Measurements from ENCODE around the gene GRIP1.
"Not testable (repeated sequence)": the region's sequence is repeated elsewhere in the genome, so short reads cannot be mapped to it uniquely, and the experiment has no call there.

Gene GRIP1

DNA sequence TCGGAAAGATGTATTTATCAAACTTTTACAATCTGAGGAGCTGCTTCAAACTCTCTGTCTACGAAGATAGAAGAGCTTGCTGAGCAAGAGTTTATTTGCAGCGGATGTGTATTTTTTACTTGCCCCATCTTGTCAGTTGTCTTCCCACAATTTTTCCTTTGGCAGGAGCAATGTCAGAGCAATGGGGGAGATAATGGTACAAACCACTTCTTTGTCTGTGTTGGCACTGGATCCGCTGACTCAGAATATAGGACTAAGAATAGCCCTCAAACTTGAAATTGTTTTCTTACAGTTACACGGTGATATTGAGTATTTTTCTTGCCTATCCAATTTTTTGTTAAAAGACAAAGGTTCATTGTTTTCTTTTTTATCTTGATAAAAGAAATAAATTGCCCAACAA, 348.9 kb downstream of the GRIP1 start:
- DNase-seq (ENCODE audit: low read depth in 2 of 2): no peak

DNA sequence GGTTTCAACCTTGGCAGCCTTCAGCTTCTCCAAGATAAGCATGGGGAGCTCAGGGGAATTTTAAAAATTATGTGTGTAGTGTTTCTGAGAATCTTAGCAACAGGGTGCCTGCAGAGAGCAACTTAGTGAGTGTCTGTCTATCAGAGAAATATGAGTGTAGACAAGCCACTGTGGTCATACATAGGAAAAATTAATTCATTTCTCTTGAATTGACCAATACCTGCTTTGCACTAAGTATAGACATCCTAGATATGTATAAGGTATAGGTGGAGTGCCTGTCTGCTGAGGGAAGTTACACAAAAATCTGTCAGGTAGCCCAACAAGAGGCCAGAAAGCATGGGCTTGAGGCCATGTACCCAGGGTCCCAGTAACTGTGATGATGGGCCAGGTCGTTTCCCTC, 355.9 kb downstream of the GRIP1 start:
- DNase-seq (ENCODE audit: low read depth in 2 of 2): no peak

DNA sequence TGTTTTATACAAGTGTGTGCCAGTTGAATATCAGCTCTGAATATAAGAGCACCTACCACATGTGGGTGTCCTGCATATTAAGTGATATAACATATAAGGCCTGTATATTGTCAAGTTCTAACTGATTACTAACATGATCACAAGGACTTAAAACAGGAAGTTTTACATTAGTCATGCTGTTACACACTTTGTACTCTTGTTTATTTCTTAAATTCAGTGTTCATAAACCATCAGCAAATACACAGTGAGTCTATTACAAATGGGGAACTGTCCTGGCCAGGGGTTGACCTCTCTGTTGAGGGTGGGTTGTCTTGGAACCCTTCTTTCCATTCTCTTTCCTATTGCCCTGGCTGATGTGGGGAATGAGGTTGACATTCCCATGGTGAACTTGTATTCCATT, 357.4 kb downstream of the GRIP1 start:
- DNase-seq (ENCODE audit: low read depth in 2 of 2): no peak

DNA sequence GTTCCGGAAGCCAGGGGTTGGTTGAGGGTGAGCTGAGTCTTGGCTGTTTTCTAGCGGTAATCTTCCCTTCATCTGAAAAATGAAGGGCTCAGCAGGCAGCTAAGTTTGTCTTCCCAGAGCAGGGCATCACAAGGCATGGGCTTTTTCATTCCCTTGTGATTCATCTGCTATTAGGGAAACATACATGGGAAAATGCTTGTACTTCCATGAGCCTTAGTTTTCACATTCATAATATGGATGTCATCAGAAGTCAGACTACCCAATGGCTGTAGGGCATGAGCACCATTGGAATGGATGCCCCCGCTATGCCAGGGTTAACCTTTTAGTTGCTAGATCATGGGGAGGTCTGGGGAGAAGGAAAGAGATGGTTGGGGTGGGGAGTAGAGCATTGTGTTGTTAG, 357.9 kb downstream of the GRIP1 start:
- DNase-seq (ENCODE audit: low read depth in 2 of 2): no peak

DNA sequence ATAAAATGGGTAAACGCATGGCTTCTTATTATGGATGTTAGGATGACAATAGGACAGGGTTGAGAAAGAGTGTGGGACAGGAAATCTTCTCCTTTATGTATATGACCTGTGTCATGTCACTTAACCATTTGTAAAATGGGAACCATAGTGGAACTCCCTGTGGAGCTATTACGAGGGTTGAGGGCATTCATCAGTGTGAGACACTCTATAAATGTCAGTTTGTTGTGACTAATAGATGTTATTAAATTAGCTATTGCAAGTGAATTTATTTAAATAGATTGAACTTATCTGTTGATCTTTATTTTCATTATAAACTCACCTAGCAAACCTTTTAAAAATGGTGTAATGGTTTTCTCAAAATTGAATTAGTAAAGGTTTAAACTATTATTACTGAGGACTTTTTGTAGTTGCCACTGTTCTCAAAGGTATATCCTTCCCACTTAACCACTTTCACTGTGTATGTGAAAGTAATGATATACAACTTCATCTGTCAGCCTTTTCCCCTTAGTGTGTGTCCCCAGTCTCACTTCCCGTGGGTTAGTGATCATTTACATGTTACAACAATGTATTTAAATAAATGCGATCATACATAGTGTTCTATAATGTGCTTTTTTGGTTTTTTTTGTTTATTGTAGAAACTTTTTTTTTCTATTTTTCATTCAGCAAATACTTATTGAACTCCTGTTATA, 359.5 kb downstream of the GRIP1 start:
- no peak for DNase-seq (ENCODE audit: low read depth in 2 of 2)

DNA sequence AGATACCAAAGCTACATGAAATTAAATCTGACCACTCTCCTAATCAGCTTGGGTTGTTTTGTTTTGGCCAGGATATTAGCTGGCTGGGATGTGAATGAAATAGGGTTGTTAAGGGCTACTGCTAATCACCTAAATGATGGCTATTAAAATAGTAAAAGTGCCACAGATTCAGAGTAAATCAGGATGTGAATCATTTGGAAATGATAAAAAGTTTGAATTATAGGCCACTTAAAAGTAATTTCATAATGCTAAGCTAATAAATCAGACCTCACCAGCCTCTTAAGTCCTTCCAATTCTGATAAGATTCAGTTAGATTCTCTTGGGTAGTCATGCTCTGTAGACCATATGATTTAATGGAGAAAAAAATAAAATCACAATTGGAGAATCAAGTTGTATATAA, 364.6 kb downstream of the GRIP1 start:
- DNase-seq (ENCODE audit: low read depth in 2 of 2): no peak

DNA sequence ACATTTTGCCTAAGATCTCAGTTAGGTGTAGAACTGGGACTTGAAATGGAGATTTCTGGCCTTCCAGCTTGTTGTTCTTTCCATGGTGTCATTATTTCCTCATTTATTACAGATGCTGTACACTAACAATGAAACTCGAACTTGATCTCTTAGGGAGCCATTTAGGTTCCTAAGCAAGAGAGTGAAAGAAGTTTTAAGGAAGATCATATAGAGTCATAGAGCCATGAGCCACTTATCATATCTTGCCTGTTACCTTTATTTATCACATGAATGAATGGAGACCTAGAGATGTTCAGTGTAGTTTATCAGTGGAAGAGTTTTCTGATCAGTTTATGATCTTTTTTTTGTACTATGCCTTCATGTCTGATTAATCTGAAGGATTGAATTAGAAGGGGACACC, 366.7 kb downstream of the GRIP1 start:
- no peak for DNase-seq (ENCODE audit: low read depth in 2 of 2)

DNA sequence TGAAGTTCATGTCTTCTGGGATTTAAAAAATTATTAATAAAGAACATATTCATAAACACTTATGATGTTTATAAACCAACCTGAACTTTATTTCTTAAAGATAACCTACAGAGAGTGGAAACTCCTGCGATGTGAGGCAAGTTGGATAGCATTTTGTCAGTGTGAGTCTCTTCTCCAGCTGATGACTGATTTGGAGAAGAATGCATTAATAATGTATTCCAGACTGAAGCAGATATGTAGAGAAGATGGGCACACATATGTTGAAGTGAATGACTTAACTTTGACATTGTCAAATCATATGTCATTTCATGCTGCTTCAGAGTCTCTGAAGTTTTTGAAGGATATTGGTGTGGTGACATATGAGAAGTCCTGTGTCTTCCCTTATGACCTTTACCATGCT, 369.3 kb downstream of the GRIP1 start:
- no peak for DNase-seq (ENCODE audit: low read depth in 2 of 2)

DNA sequence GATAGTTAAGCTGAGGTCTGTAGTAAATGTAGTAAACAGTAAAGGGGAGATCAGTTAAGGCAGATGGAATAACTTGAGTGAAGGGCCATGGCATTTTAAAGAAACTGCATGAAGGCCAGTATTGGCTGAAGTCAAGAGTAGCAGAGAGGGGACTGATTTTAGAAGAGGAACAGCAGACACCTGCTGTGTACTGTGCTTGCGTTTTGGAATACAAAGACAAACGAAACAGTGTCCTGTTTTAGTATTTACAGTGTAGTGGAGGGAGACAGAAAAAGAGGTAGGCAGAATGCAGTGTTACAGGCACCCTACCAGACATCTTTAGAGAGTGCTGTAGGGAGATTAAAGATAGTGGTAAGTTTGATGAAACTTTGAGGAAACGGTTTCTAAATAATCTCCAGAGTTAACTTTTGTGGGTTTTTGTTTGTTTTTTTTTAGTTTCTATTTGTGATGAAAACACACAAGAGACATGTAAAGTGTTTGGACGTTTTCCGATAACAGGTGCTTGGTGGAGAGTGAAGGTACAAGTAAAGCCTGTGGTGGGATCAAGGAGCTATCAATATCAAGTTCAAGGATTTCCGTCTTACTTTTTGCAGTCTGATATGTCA, 374.5 kb downstream of the GRIP1 start:
- DNase-seq (ENCODE audit: low read depth in 2 of 2): no peak

DNA sequence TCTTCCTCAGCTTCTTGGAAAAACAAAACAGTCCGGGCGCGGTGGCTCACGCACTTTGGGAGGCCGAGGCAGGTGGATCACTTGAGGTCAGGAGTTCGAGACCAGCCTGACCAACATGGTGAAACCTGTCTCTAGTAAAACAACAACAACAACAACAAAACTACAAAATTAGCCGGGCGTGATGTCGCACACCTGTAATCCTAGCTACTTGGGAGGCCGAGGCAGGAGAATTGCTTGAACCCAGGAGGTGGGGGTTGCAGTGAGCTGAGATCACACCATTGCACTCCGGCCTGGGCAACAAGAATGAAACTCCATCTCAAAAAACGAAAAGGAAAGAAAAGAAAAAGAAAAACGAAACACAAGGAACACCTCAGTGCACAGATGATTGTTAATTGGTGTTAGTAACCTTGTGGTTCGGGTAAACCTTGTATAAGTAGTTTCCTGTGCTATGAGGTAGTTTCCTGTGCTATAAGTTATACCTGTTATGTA, 375.5 kb downstream of the GRIP1 start:
- not testable (repeated sequence) for DNase-seq (ENCODE audit: low read depth in 2 of 2)

DNA sequence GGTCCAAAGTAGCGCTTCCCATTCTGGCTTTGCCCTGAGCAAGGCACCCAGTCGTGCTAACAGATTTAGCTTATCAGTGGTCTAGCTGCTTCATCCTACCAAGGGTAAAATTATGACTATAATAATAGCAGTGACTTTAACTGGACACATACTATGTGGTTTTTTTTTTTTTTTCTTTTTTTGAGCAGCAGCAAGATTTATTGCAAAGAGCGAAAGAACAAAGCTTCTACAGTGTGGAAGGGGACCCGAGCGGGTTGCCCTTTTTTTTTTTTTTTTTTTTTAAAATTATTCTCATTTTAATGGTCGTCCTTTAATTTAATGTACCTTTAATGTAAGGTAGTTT, 376.1 kb downstream of the GRIP1 start:
- DNase-seq (ENCODE audit: low read depth in 2 of 2): no peak

DNA sequence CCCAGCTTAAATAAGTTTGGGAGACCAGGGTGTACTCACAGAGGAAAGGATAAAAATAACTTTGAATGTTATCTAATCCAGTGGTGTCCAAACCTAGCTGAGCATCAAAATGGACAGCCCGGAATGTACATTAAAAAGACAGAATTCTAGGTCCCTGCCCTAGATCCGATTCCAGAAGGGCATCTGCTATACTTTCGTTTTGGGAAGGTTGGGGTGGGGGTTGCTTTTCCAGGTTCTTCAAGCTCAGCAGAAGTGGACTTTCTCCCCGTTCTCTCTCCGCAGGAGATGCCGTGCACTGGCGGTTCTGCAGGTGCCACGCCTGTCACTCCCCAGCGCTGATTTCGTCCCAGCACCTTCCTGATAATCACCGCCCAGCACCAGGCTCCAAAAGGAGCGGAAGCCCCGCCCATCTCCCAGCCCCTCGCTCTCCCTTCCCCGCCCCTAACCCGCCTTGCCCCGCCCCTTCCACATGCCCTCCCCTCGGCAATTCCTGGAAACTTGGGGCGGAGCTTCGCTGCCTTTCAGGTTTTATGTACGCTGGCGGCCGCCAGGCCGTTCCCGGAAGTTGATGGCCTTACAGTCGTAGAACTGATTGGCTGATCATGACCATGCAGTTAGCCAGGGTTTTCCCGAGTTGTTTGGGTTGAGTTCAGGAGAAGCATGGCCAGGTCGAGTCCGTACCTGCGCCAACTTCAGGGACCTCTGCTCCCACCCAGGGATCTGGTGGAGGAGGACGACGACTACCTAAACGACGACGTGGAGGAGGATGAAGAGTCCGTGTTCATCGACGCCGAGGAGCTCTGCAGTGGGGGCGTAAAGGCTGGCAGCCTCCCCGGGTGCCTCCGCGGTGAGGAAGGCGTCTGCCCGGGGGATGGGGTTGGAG, 376.7 kb downstream of the GRIP1 start, which contains the start of gene HELB:
TSS of gene HELB (plus strand) at position 550 of the 883 bp plus-strand sequence. CDS start at position 661, 111 bp downstream.
- DNase-seq (ENCODE audit: low read depth in 2 of 2): peak; percentile 88

DNA sequence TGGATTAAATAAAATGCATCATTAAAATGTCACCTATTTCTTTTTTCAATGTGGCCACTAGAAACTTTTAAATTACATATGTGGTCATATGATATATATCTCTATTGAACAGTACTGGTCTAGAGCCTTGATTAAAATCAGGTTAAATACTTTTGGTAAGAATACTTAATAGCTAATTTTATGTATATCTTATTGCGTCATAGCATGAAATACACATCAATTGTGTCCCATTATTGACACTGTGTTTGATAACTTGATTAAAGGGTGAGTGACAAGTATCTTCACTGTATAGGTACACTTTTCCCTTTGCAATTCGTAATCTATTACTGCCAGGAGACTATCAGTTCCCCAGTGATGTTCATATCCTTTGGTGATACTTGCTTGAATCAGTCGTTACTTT, 381.0 kb downstream of the GRIP1 start:
- DNase-seq (ENCODE audit: low read depth in 2 of 2): no peak

Measured in fibroblast of skin of left biceps (primary cell).